ENCODE measurements around the gene FASTKD1. TPM values are rescaled to one million over a fixed set of nuclear protein-coding genes. Genes with fewer than 3 reads are reported as not detected.

FASTKD1 gene
- total RNA-seq, result 18.0 and 19.8 TPM in 2 replicates

DNA sequence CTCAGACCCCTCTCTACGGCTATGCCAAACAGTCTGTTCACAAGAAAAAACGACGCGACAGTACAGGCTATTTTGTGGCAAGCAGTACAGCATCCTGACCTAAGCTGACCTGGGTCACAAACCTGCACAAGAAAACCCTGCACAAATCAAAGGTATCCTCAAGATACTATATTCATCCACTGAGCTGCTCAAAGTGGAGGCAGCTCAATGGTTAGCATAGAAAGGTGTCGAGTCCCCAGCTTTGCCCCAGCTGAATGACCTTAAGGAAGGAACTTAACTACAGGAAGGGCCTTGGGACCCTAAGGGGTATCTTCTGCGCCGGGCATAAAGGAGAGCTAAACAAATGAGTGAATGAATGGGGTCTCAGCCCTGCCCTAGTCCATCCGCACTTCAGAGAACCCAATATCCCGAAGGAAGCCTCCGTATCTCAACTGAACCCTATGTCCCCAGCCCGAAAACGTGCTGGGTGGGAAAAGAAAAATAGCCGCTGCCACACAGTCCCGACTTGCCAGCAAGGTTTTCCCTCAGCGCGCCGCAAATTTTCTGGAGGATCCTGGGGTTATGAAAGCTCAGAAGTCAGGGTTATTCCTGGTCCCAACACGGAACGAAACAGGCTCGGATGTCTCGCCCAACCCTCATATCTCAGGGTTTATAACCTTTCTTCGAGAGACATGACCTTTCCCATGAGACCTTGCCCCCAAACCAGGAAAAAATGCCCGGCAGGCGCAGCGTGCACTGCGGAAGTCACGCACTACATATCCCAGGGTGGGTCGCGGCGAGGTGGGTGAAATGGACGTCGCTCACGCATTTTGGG is at the start of gene FASTKD1:
Gene FASTKD1, minus strand, starts transcription at position 706 of the 814 bp plus-strand sequence. CDS start 1,836 bp downstream, outside the sequence.

DNA sequence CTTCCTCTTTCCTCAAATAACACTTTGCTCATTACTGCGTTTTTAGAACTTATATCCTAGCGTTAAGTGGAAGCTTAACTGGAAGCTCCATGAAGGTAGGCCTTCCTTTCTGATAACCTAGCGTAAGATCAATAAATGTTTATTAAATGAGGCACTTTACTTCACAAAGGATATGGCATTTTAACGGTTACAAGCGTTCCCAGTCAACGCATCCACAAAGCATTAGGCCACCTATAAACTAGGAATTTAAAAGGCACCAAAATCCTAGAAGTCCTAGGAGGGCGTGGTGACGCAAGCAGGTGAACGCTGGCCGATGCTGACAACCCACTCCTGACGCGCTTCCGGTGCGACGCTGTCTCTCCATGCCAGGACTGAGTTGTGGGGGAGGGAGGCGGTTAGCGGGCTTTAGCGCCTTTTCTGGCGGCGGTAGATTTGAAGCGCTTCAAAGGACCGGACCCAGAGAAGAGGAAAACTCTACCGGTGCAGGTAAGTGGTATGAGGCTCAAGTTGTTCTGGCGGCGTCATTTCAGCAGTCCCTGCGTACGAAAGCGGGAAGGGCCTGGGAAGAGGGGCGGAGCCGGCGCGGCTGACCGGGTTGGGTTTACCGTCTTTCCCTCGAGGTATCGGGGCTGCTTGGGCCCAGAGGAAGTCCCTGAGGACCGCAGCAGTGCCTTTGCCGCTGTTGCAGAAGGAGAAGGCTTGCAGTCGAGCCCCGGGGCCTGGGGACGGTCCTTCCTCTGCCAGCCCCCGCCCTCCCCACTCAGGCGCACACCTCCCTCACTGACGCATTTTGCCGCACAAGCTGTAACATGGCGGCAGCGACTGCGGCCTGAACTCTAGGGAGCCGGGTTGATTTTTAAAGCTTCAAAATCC is 10.6 kb upstream of the FASTKD1 start, which contains the start of gene PPIG:
Gene PPIG, plus strand, starts transcription at position 347 of the 873 bp plus-strand sequence. CDS start 19,691 bp downstream, outside the sequence.

DNA sequence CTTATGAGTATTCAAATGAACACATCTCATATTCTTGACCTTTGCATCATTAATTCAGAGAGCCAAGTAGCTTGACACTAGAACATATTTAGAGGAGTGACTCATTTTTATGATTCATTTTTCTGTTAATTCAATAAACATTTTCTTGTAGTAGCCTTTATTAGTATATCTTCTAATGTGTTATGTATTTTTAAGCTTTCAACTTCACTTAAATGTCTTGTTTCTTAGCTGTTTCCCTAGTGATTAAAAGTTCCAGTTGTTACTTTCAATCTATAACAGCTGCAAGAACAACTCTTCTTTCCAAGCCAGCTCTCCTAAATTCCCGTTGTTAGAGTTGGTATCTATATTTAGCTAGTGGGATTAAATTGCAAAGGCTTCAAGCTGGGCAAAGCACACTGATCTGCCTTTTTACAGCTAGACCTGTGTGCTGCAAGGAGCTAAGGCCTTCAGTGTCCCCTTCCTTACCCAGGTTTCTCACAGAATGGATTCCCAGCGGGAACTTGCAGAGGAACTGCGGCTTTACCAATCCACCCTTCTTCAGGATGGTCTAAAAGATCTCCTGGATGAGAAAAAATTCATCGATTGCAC is 64.3 kb downstream of the FASTKD1 start, which contains the start of gene KLHL41:
Gene KLHL41, plus strand, starts transcription at position 405 of the 588 bp plus-strand sequence. Its CDS starts 77 bp downstream, at position 482.

Other genes with a start within 250 kb of the FASTKD1 start
- gene LRP2, start 211.3 kb downstream of the FASTKD1 start, total RNA-seq, result not detected in 2 replicates
- gene BBS5, start 94.4 kb downstream of the FASTKD1 start, total RNA-seq, result 5.0 and 5.8 TPM in 2 replicates
- gene KLHL41, start 64.2 kb downstream of the FASTKD1 start, total RNA-seq, result 0.97 TPM in 2 replicates
- gene PPIG, start 10.5 kb upstream of the FASTKD1 start, total RNA-seq, result 22.7 and 24.5 TPM in 2 replicates
- gene CFAP210, start 120.5 kb upstream of the FASTKD1 start, total RNA-seq, result 0.12 TPM in 1 of 2 replicates, not detected in the other
- gene PHOSPHO2, start 120.6 kb upstream of the FASTKD1 start, total RNA-seq, result 3.5 and 5.5 TPM in 2 replicates
- gene KLHL23, start 160.0 kb upstream of the FASTKD1 start, total RNA-seq, result 1.6 and 1.7 TPM in 2 replicates
- gene SSB, start 225.0 kb upstream of the FASTKD1 start, total RNA-seq, result 55.7 and 62.9 TPM in 2 replicates

Data from hair follicle dermal papilla cell (primary cell).